Duodenal mucosa (tissue), 2 donors: ENCODE measurements around the gene CERK.
A peak's percentile ranks its signal among the peaks of the same experiment; 100 is the strongest.

Experiments used
- H3K27ac ChIP-seq: one replicate; pipeline ENCODE4 v1.7.0; 2013; ENCODE audit warnings: low read depth, low read length
- H3K27me3 ChIP-seq, 2 donors: one replicate each; pipeline ENCODE4 v1.7.0; 2013; ENCODE audit warnings: low read length in 2 of 2, control low read depth in 1 of 2; ENCODE audit not compliant: insufficient read depth in 2 of 2, control insufficient read depth in 1 of 2
- H3K36me3 ChIP-seq, 2 donors: one replicate each; pipeline ENCODE4 v1.7.0; 2013; ENCODE audit warnings: low read length in 2 of 2, control low read depth in 1 of 2; ENCODE audit not compliant: insufficient read depth in 2 of 2, control insufficient read depth in 1 of 2
- H3K4me1 ChIP-seq, 2 donors: one replicate each; pipeline ENCODE4 v1.7.0; 2013; ENCODE audit warnings: low read length in 2 of 2, control low read depth in 1 of 2; ENCODE audit not compliant: insufficient read depth in 2 of 2, control insufficient read depth in 1 of 2
- H3K4me3 ChIP-seq, 2 donors: one replicate each; pipeline ENCODE4 v1.7.0; 2013; ENCODE audit warnings: low read length in 2 of 2, low read depth in 1 of 2
- H3K9ac ChIP-seq, 2 donors: one replicate each; pipeline ENCODE4 v1.7.0; 2013; ENCODE audit warnings: low read length in 2 of 2, low read depth in 1 of 2
- H3K9me3 ChIP-seq, 2 donors: one replicate each; pipeline ENCODE4 v1.7.0; 2013; ENCODE audit warnings: low read length in 2 of 2, control low read depth in 1 of 2; ENCODE audit not compliant: control insufficient read depth in 1 of 2

The CERK gene

GRCh38 chr22:46756097-46756496 lies 18.0 kb upstream of the CERK start:
- Histone ChIP-seq H3K4me1 (peaks cover 45 to 53% of the 10 kb centered on the region in 2 donors), H3K36me3 (no peaks in the 10 kb centered on the region), H3K27me3 (no peaks in the 10 kb centered on the region), H3K9me3 (peaks cover 0 to 9% of the 10 kb centered on the region in 2 donors), H3K27ac (no peak overlapping the region), H3K9ac (no peak overlapping the region), H3K4me3 (no peak overlapping the region)

GRCh38 chr22:46755525-46755924 lies 17.5 kb upstream of the CERK start:
- no peak overlapping the region for H3K4me3 ChIP-seq
- H3K27ac ChIP-seq: no peak overlapping the region
- no peaks in the 10 kb centered on the region for H3K36me3 ChIP-seq
- peaks cover 0 to 9% of the 10 kb centered on the region in 2 donors for H3K9me3 ChIP-seq
- no peak overlapping the region for H3K9ac ChIP-seq
- no peaks in the 10 kb centered on the region for H3K27me3 ChIP-seq
- peaks cover 51 to 58% of the 10 kb centered on the region in 2 donors for H3K4me1 ChIP-seq

DNA sequence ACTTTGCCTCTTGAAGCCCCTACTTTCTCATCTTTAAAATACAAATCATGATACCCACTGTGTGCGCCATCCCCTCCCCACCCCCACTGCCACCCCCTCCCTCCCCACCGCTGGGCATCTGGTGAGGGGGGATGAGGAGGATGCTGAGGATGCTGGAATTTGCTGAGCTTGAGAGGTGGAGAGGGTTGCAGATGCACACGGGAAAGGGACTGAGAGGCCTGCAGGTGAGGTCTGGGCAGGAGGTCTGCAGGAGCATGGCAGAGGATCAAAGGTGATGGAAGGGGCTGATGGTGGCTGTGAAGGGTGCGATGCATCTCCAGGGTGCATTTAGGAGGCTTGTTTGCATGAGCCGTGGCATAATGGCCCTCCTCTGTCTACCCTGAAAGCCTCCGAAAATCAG lies 16.8 kb upstream of the CERK start:
- H3K36me3 ChIP-seq: no peaks in the 10 kb centered on the region
- peaks cover 0 to 9% of the 10 kb centered on the region in 2 donors for H3K9me3 ChIP-seq
- no peak overlapping the region for H3K9ac ChIP-seq
- H3K4me3 ChIP-seq: no peak overlapping the region
- H3K27me3 ChIP-seq: no peaks in the 10 kb centered on the region
- H3K27ac ChIP-seq: no peak overlapping the region
- peaks cover 58 to 65% of the 10 kb centered on the region in 2 donors for H3K4me1 ChIP-seq

- Histone ChIP-seq H3K9me3 (peaks cover 0 to 9% of the 10 kb centered on the region in 2 donors), H3K27me3 (no peaks in the 10 kb centered on the region), H3K4me1 (peaks cover 60 to 64% of the 10 kb centered on the region in 2 donors), H3K27ac (peak overlapping the region; percentile 91), H3K4me3 (peak overlapping the region; percentile 32 to 33), H3K36me3 (no peaks in the 10 kb centered on the region), H3K9ac (peak overlapping the region; percentile 54 to 66)
Observed at GRCh38 chr22:46754110-46754799, 16.2 kb upstream of the CERK start.

DNA sequence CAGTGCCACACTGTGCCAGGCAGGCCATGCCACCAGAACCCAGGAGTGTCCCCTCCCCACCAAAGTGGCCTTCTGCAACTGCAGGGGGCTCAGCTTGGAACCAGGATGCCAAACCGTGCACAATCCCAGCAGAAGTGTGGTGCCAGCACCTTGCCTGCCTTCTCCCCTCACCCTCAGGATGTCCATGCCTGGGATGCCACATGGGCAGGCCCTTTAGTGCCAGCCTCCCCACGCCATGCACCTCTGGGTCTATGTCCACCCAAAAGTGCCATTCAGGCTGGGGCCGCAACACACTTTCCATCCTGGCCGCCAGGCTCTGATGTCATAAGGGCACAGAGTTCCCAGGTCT lies 15.7 kb upstream of the CERK start:
- Histone ChIP-seq H3K27me3 (no peaks in the 10 kb centered on the region), H3K9me3 (peaks cover 0 to 9% of the 10 kb centered on the region in 2 donors), H3K9ac (peak overlapping the region; percentile 43 to 54), H3K27ac (peak overlapping the region; percentile 91), H3K4me1 (peaks cover 57 to 63% of the 10 kb centered on the region in 2 donors), H3K36me3 (no peaks in the 10 kb centered on the region), H3K4me3 (peak overlapping the region in 1 of 2 donors; percentile 32)

DNA sequence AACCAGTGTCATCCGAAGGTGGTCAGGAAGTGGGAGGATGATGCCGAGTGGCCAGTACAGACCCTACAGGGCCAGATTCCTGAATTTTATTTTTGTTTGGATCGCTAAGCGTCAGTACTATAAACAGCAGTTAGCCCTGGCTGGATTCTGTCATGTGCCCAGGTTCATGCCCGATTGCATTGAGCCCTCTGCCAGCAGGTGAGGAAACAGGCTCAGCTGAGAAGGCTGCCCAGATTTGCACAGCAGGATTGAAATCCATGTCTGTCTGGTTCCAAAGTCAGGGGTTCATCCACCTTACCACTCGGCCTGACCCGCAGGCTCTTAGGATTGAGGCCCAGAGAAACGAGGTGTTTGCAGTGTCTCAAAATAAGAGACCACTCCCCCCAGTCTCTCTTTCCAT lies 15.3 kb upstream of the CERK start:
- H3K36me3 ChIP-seq: no peaks in the 10 kb centered on the region
- no peaks in the 10 kb centered on the region for H3K27me3 ChIP-seq
- peak overlapping the region; percentile 91 for H3K27ac ChIP-seq
- H3K4me3 ChIP-seq: no peak overlapping the region
- peaks cover 53 to 59% of the 10 kb centered on the region in 2 donors for H3K4me1 ChIP-seq
- H3K9me3 ChIP-seq: peaks cover 0 to 9% of the 10 kb centered on the region in 2 donors
- H3K9ac ChIP-seq: peak overlapping the region in 1 of 2 donors; percentile 54

DNA sequence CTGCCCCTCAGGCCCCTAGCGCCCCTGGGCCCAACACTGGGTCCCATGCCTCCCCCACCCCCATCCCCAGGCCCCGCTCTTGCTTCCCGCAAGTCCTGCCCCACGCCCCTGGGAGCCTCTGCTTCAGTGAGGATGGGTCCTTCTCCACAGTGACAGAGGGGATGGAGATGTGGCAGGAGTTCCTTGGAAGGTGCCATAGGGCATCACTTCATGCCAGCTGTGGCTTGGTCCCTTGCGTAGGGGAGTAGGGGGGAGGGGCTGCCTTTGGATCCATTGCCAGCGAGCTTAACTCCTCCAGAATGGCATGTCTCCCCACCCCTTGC lies 14.9 kb upstream of the CERK start:
- Histone ChIP-seq H3K4me3 (no peak overlapping the region), H3K27ac (peak overlapping the region; percentile 91), H3K36me3 (no peaks in the 10 kb centered on the region), H3K9me3 (peaks cover 0 to 9% of the 10 kb centered on the region in 2 donors), H3K9ac (no peak overlapping the region), H3K27me3 (no peaks in the 10 kb centered on the region), H3K4me1 (peaks cover 53 to 57% of the 10 kb centered on the region in 2 donors)

DNA sequence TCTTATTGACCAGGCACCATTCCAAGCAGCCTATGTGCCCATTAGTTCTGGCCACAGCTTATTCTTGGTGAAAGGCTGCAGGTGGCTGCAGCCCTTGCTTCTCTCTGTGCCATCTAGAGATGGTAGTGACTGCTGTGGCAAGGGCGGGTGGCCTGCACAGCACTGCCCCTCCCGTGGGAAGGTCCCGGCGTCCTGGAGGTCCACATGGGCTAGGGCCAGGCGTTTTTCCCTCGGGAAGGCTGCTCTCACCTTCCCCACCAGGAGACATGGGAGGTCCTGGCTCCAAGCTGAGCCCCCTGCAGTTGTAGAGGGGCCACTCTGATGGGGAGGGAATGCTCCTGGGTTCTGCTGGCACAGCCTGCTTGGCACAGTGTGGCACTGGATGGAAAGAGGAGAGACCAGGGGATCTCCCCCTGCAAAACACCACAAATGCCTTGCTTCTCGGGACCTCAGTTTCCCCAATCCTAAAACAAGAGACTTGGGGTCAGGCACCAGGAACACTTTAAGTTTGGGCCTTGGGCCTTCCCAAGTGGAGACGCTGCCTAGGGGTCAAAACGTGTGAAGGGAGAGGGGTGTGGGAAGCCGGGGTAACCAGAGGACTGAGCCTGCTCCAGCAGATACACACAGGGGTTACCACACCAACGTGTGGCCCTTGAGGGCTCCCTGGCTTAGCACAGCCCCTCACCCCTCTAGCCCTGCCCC lies 14.4 kb upstream of the CERK start:
- H3K4me1 ChIP-seq: peaks cover 53 to 57% of the 10 kb centered on the region in 2 donors
- H3K27ac ChIP-seq: no peak overlapping the region
- no peaks in the 10 kb centered on the region for H3K27me3 ChIP-seq
- no peak overlapping the region for H3K9ac ChIP-seq
- H3K9me3 ChIP-seq: peaks cover 0 to 9% of the 10 kb centered on the region in 2 donors
- no peak overlapping the region for H3K4me3 ChIP-seq
- no peaks in the 10 kb centered on the region for H3K36me3 ChIP-seq

DNA sequence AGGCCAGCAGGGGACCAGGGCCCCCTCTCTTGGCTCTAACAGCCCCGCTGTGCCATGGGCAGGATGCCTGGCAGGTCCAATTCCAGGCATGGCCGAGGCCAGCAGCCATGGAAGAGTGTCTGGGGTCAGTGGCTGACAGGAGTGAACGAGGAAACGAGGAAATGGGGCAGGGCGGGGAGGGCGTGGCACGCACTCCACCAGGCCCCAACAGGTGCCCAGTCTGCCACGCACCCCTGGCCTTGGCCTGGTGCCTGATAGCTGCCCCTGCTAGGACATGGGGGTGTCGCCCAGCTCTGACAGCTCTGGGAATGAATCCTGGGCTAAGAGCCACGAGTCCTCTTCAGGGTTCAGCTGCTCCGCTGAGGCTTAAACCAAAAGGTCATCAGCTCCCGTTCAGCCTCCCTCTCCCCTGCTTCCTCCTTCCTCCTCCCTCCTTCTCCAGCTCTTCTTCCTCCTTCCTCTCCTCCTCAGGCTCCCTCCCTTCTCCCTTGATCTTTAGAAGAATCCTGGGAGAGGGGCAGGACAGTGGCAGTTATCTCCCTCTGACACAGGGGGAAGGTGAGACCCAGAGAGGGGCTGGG lies 12.9 kb upstream of the CERK start:
- H3K27me3 ChIP-seq: no peaks in the 10 kb centered on the region
- peak overlapping the region in 1 of 2 donors; percentile 32 for H3K4me3 ChIP-seq
- H3K9me3 ChIP-seq: peaks cover 0 to 2% of the 10 kb centered on the region in 2 donors
- peak overlapping the region; percentile 10 to 30 for H3K9ac ChIP-seq
- no peaks in the 10 kb centered on the region for H3K36me3 ChIP-seq
- peaks cover 53 to 57% of the 10 kb centered on the region in 2 donors for H3K4me1 ChIP-seq
- no peak overlapping the region for H3K27ac ChIP-seq

DNA sequence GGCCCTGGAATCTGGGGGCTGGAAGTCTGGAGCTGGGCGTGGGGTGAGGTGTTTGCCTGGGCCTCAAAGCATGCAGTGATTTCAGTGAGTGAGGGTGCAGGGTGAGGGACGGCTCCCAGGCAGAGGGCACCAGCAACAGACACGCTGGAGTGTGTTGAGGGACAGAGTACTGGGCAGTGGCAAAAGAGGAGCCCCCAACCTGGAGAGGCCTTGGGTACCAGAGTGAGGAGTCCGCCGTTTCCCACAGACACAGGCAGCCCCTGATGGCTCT lies 12.4 kb upstream of the CERK start:
- Histone ChIP-seq H3K9me3 (no peaks in the 10 kb centered on the region), H3K27ac (no peak overlapping the region), H3K36me3 (no peaks in the 10 kb centered on the region), H3K4me1 (peaks cover 53 to 57% of the 10 kb centered on the region in 2 donors), H3K4me3 (no peak overlapping the region), H3K27me3 (no peaks in the 10 kb centered on the region), H3K9ac (peak overlapping the region; percentile 10 to 30)
